Brain microvascular endothelial cell (primary cell): ENCODE results near the gene GALNT15.

Experiments used
- DNase-seq: peaks from one replicate; pipeline ENCODE4 v3.0.0-alpha.2; 2020
- H3K27ac ChIP-seq: fragments of 250-450 bp; sonication (Bioruptor Pico); 2 replicates; pipeline ENCODE4 v1.5.1; 2020; ENCODE audit warnings: mild to moderate bottlenecking, moderate library complexity
- H3K27me3 ChIP-seq: fragments of 250-450 bp; sonication (Bioruptor Pico); replicated peaks from 2 replicates; pipeline ENCODE4 v1.5.1; 2020; ENCODE audit warnings: mild to moderate bottlenecking
- H3K36me3 ChIP-seq: fragments of 250-450 bp; sonication (Bioruptor Pico); replicated peaks from 2 replicates; pipeline ENCODE4 v1.5.1; 2020; ENCODE audit warnings: mild to moderate bottlenecking
- H3K4me3 ChIP-seq: 2 replicates; pipeline ENCODE4 v1.5.1; 2011; ENCODE audit warnings: low read depth, mild to moderate bottlenecking, control low read depth, low read length, moderate library complexity
- in situ Hi-C: cut with HindIII; loops from 2 replicates; pipeline ENCODE4 v1.10.0; 2017; ENCODE audit warnings: low sequenced_read_pairs, low pct_ligation_motif_present
- TF ChIP-seq, protein P1 (sequence below): IDR thresholded peaks from 2 replicates; pipeline ENCODE4 v1.5.1; 2011; ENCODE audit warnings: low read depth, mild to moderate bottlenecking, moderate library complexity, low read length, control low read depth, inconsistent platforms; ENCODE audit errors: missing control alignments

Gene GALNT15

GRCh38 chr3:16239086-16239770 is 64.7 kb downstream of the GALNT15 start:
- H3K36me3 ChIP-seq = no peaks in the 10 kb centered on the region
- TF ChIP-seq, protein P1, sequence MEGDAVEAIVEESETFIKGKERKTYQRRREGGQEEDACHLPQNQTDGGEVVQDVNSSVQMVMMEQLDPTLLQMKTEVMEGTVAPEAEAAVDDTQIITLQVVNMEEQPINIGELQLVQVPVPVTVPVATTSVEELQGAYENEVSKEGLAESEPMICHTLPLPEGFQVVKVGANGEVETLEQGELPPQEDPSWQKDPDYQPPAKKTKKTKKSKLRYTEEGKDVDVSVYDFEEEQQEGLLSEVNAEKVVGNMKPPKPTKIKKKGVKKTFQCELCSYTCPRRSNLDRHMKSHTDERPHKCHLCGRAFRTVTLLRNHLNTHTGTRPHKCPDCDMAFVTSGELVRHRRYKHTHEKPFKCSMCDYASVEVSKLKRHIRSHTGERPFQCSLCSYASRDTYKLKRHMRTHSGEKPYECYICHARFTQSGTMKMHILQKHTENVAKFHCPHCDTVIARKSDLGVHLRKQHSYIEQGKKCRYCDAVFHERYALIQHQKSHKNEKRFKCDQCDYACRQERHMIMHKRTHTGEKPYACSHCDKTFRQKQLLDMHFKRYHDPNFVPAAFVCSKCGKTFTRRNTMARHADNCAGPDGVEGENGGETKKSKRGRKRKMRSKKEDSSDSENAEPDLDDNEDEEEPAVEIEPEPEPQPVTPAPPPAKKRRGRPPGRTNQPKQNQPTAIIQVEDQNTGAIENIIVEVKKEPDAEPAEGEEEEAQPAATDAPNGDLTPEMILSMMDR = no peak
- DNase-seq = no peak
- no peaks in the 10 kb centered on the region for H3K27me3 ChIP-seq
- in situ Hi-C loops = no loop called here
- no peak overlapping the region for H3K4me3 ChIP-seq
- peak overlapping the region; percentile 68 for H3K27ac ChIP-seq

DNA sequence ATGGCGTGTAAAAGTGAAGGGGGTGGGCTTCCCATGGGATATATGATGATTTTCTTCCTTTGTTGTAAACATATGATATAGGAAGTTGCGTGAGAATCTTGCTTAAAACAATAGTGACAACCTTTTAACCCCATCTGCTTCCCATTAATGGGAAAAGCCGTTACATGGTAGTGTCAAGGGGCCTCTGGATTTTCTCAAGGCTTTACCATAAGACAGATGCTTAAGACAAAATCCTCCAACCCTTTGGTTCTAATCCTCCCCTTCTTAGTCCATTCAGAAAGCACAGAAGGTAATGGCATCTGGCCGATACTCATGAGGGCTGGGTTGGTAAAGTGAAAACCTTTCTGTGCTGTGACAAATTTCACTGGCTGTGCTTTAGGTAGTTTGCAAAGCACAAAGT is 65.3 kb downstream of the GALNT15 start:
- TF ChIP-seq, protein P1 = no peak
- Histone ChIP-seq H3K27ac (peak overlapping the region; percentile 68), H3K27me3 (no peaks in the 10 kb centered on the region), H3K36me3 (no peaks in the 10 kb centered on the region), H3K4me3 (no peak overlapping the region)
- in situ Hi-C loops = no loop called here
- no peak for DNase-seq

GRCh38 chr3:16240229-16241023 is 65.9 kb downstream of the GALNT15 start:
- in situ Hi-C loops = no loop called here
- DNase-seq = peak; percentile 46
- Histone ChIP-seq H3K27ac (peak overlapping the region; percentile 68), H3K36me3 (no peaks in the 10 kb centered on the region), H3K27me3 (no peaks in the 10 kb centered on the region), H3K4me3 (no peak overlapping the region)
- TF ChIP-seq, protein P1 = no peak

DNA sequence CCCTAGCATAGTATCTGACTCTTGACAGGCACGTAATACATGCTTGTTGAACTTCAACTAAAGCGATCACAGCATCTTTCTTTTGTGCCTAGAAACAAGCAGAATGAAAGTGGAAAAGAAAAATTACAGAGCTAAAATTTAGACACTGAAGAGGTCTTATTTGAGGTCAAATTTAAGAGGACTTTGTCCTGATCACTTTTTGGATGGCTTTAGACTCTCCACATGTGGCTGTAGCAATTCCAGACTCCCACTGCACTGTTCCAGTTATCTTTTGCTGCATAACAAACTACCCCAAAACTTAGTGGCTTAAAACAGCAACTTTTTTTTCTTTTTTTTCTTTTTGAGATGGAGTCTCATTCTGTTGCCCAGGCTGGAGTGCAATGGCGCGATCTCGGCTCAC is 66.7 kb downstream of the GALNT15 start:
- no peak for DNase-seq
- H3K27me3 ChIP-seq = no peaks in the 10 kb centered on the region
- in situ Hi-C loops = no loop called here
- H3K36me3 ChIP-seq = no peaks in the 10 kb centered on the region
- no peak overlapping the region for H3K27ac ChIP-seq
- no peak overlapping the region for H3K4me3 ChIP-seq
- TF ChIP-seq, protein P1 = no peak

GRCh38 chr3:16242177-16242576 is 67.7 kb downstream of the GALNT15 start:
- Histone ChIP-seq H3K4me3 (no peak overlapping the region), H3K36me3 (no peaks in the 10 kb centered on the region), H3K27me3 (no peaks in the 10 kb centered on the region), H3K27ac (no peak overlapping the region)
- TF ChIP-seq, protein P1 = no peak
- in situ Hi-C loops = no loop called here
- DNase-seq = no peak
